Adipose tissue (tissue), 3 donors: Measurements from ENCODE around the gene TMUB1. TPM values are rescaled to one million over a fixed set of nuclear protein-coding genes. Genes with fewer than 3 reads are reported as not detected.

Experiments
- polyA plus RNA-seq, 3 donors: library from polyadenylated mRNA; stranded (reverse); fragments of 200-250 nt; gene quantifications; one replicate each; pipeline ENCODE4 v1.2.3, GENCODE V29; 2013
- donor health status: healthy with polysubstance abuse.
- donor health status: Bipolar disorder and iron deficiency.
- donor health status: healthy.

Gene TMUB1
- polyA plus RNA-seq, 3 donors: 33.3 to 56.8 (median 44.0) TPM

Other genes starting within 250 kb of the TMUB1 start
- under 1 TPM in 2 of 3 donors, not detected in 1; 0.07 to 0.15 TPM for gene AOC1, start 231.0 kb downstream of the TMUB1 start, polyA plus RNA-seq
- 1 to 10 TPM in 1 of 3 donors, under 1 TPM in 2; 0.19 to 3.4 (median 0.22) TPM for gene KCNH2, start 105.2 kb downstream of the TMUB1 start, polyA plus RNA-seq
- 10 to 100 TPM in 2 of 3 donors, 1 to 10 TPM in 1; 4.1 to 36.9 (median 23.3) TPM for gene NOS3, start 92.5 kb downstream of the TMUB1 start, polyA plus RNA-seq
- 1 to 10 TPM in 1 of 3 donors, under 1 TPM in 2; 0.11 to 2.1 (median 0.37) TPM for gene ATG9B, start 59.0 kb downstream of the TMUB1 start, polyA plus RNA-seq
- gene ABCB8, start 55.0 kb downstream of the TMUB1 start, polyA plus RNA-seq: 10 to 100 TPM; 11.2 to 24.0 (median 14.6) TPM
- 1 to 10 TPM; 1.3 to 7.6 (median 2.8) TPM for gene ASIC3, start 35.0 kb downstream of the TMUB1 start, polyA plus RNA-seq
- 1 to 10 TPM; 5.9 to 9.1 (median 7.8) TPM for gene CDK5, start 25.6 kb downstream of the TMUB1 start, polyA plus RNA-seq
- gene SLC4A2, start 23.9 kb downstream of the TMUB1 start, polyA plus RNA-seq: 10 to 100 TPM; 63.7 to 73.3 (median 64.8) TPM
- 100 to 1,000 TPM in 1 of 3 donors, 10 to 100 TPM in 2; 53.0 to 104 (median 91.8) TPM for gene FASTK, start 2.7 kb downstream of the TMUB1 start, polyA plus RNA-seq
- gene AGAP3, start 3.0 kb upstream of the TMUB1 start, polyA plus RNA-seq: 10 to 100 TPM; 35.9 to 67.0 (median 51.9) TPM
- not detected for gene GBX1, start 84.2 kb upstream of the TMUB1 start, polyA plus RNA-seq
- not detected for gene ASB10, start 103.8 kb upstream of the TMUB1 start, polyA plus RNA-seq
- not detected for gene H2BK1, start 127.0 kb upstream of the TMUB1 start, polyA plus RNA-seq
- gene ABCF2, start 143.7 kb upstream of the TMUB1 start, polyA plus RNA-seq: 10 to 100 TPM; 11.3 to 32.4 (median 20.1) TPM
- gene CHPF2, start 149.0 kb upstream of the TMUB1 start, polyA plus RNA-seq: 10 to 100 TPM in 2 of 3 donors, 1 to 10 TPM in 1; 9.9 to 19.1 (median 10.9) TPM
- 10 to 100 TPM; 10.8 to 44.8 (median 32.2) TPM for gene SMARCD3, start 165.2 kb upstream of the TMUB1 start, polyA plus RNA-seq